ENCODE data around the gene APCDD1L.
"Not testable (repeated sequence)": the region's sequence is repeated elsewhere in the genome, so short reads cannot be mapped to it uniquely, and the experiment has no call there.

APCDD1L gene

GRCh38 chr20:58545565-58546415 is 30.6 kb upstream of the APCDD1L start:
- no peak for DNase-seq (ENCODE audit: low spot score)

- DNase-seq (ENCODE audit: low spot score), result no peak
Observed at GRCh38 chr20:58544891-58545290, 29.7 kb upstream of the APCDD1L start.

GRCh38 chr20:58544286-58544685 is 29.1 kb upstream of the APCDD1L start:
- no peak for DNase-seq (ENCODE audit: low spot score)

- DNase-seq (ENCODE audit: low spot score), result no peak
Observed at GRCh38 chr20:58543274-58543673, 28.1 kb upstream of the APCDD1L start.

GRCh38 chr20:58542411-58543095 is 27.4 kb upstream of the APCDD1L start:
- no peak for DNase-seq (ENCODE audit: low spot score)

- DNase-seq (ENCODE audit: low spot score), result not testable (repeated sequence)
Observed at GRCh38 chr20:58542034-58542410, 26.8 kb upstream of the APCDD1L start.

- DNase-seq (ENCODE audit: low spot score), result no peak
Observed at GRCh38 chr20:58538752-58539151, 23.6 kb upstream of the APCDD1L start.

- DNase-seq (ENCODE audit: low spot score), result no peak
Observed at GRCh38 chr20:58537831-58538230, 22.6 kb upstream of the APCDD1L start.

- DNase-seq (ENCODE audit: low spot score), result no peak
Observed at GRCh38 chr20:58536289-58536688, 21.1 kb upstream of the APCDD1L start.

GRCh38 chr20:58531657-58532056 is 16.5 kb upstream of the APCDD1L start:
- no peak for DNase-seq (ENCODE audit: low spot score)

GRCh38 chr20:58531063-58531462 is 15.9 kb upstream of the APCDD1L start:
- no peak for DNase-seq (ENCODE audit: low spot score)

GRCh38 chr20:58528412-58528811 is 13.2 kb upstream of the APCDD1L start:
- no peak for DNase-seq (ENCODE audit: low spot score)

GRCh38 chr20:58526411-58526810 is 11.2 kb upstream of the APCDD1L start:
- DNase-seq (ENCODE audit: low spot score), result no peak

GRCh38 chr20:58524814-58525213 is 9.6 kb upstream of the APCDD1L start:
- no peak for DNase-seq (ENCODE audit: low spot score)

- no peak for DNase-seq (ENCODE audit: low spot score)
Observed at GRCh38 chr20:58523971-58524315, 8.7 kb upstream of the APCDD1L start.

- no peak for DNase-seq (ENCODE audit: low spot score)
Observed at GRCh38 chr20:58523072-58523970, 8.1 kb upstream of the APCDD1L start.

GRCh38 chr20:58522666-58523065 is 7.5 kb upstream of the APCDD1L start:
- DNase-seq (ENCODE audit: low spot score), result no peak

GRCh38 chr20:58521763-58522162 is 6.6 kb upstream of the APCDD1L start:
- DNase-seq (ENCODE audit: low spot score), result no peak

- DNase-seq (ENCODE audit: low spot score), result no peak
Observed at GRCh38 chr20:58519940-58520712, 4.9 kb upstream of the APCDD1L start.

- DNase-seq (ENCODE audit: low spot score), result no peak
Observed at GRCh38 chr20:58518896-58519593, 3.8 kb upstream of the APCDD1L start.

- no peak for DNase-seq (ENCODE audit: low spot score)
Observed at GRCh38 chr20:58518387-58518786, 3.2 kb upstream of the APCDD1L start.

Measured in HuH-7.5 (cell line).